IPS DF 6.9 (cell line): ENCODE data around the gene GPR12.

ENCODE experiments used
- DNase-seq: peaks from one replicate; pipeline ENCODE4 v3.0.0-alpha.2; 2013; ENCODE audit warnings: low read depth, low spot score
- H3K27ac ChIP-seq: one replicate; pipeline ENCODE4 v1.5.1; 2013; ENCODE audit warnings: low read length, control low read depth
- H3K27me3 ChIP-seq: 2 replicates; pipeline ENCODE4 v1.6.1; 2013; ENCODE audit warnings: mild to moderate bottlenecking, low read length; ENCODE audit not compliant: control insufficient read depth, insufficient read depth
- H3K36me3 ChIP-seq: 2 replicates; pipeline ENCODE4 v1.6.1; 2013; ENCODE audit warnings: low read length; ENCODE audit not compliant: control insufficient read depth, insufficient read depth
- H3K4me1 ChIP-seq: 2 replicates; pipeline ENCODE4 v1.6.1; 2013; ENCODE audit warnings: low read length; ENCODE audit not compliant: control insufficient read depth, insufficient read depth
- H3K4me3 ChIP-seq: 2 replicates; pipeline ENCODE4 v1.5.1; 2013; ENCODE audit warnings: mild to moderate bottlenecking, low read length
- H3K9me3 ChIP-seq: 2 replicates; pipeline ENCODE4 v1.6.1; 2013; ENCODE audit warnings: low read length, inconsistent platforms; ENCODE audit not compliant: control insufficient read depth, insufficient read depth
- WGBS: extraction: QIAGEN DNeasy Blood & Tissue Kit; methylation state at CpG from one replicate; pipeline ENCODE4 v1.1.7; 2013; ENCODE audit warnings: mixed read lengths, missing lambda C conversion rate; ENCODE audit not compliant: insufficient read length, insufficient coverage; 5-methylcytosine and 5-hydroxymethylcytosine counted together

The GPR12 gene

DNA sequence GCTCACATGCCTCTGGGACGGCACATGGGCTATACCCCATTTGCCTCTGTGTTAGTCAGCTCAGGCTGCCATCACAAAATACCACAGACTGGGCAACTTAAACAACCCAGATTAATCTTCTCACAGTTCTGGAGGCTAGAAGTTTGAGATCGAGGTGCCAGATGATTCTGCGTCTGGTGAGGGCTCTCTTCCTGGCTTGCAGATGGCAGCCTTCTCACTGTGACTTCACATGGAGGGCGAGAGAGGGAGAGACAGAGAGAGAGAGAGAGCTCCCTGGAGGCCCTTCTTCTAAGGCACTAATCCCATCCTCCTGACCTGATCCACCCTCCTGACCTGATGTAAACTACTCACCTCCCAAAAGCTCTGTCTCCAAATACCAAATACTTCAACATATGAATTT, 55.0 kb downstream of the GPR12 start:
- H3K27ac ChIP-seq: no peak overlapping the region
- H3K27me3 ChIP-seq: no peaks in the 10 kb centered on the region
- no peak overlapping the region for H3K4me3 ChIP-seq
- no peaks in the 10 kb centered on the region for H3K36me3 ChIP-seq
- no peaks in the 10 kb centered on the region for H3K9me3 ChIP-seq
- peaks cover 3% of the 10 kb centered on the region for H3K4me1 ChIP-seq
- no CpG with 5 or more reads among the region's 4 CpGs for WGBS
- DNase-seq: no peak
